PC-3 (cell line): ENCODE results near the gene BFSP2. TPM values are rescaled to one million over a fixed set of nuclear protein-coding genes. Genes with fewer than 3 reads are reported as not detected.
A peak's percentile ranks its signal among the peaks of the same experiment; 100 is the strongest.

ENCODE experiments used
- ATAC-seq: fragments of 200-7000 bp; cut with Tn5 transposase; 2 replicates; pipeline ENCODE4 v1.9.1; 2020; ENCODE audit warnings: mild to moderate bottlenecking, moderate library complexity
- BruUV-seq: library from RNA; stranded (reverse); fragments of 400-500 nt; replicated peaks from 2 replicates; lab custom pipeline; 2021; lab: Mats Ljungman, UMichigan
- CTCF ChIA-PET: fragments of 300-600 bp; sonication (Branson Sonifier 250); formaldehyde crosslinking; loops from one replicate; lab custom pipeline; 2022; ENCODE audit warnings: antibody characterized with exemption; lab: Charles Lee
- POLR2A ChIA-PET: fragments of 300-600 bp; sonication (Branson Sonifier 250); formaldehyde crosslinking; loops from one replicate; lab custom pipeline; 2022; ENCODE audit warnings: antibody characterized with exemption; ENCODE audit not compliant: unreplicated experiment; lab: Charles Lee
- DNase-seq: peaks from one replicate; pipeline ENCODE4 v3.0.0-alpha.2; 2015
- H2AFZ ChIP-seq: fragments of 300-600 bp; sonication (generic); 2 replicates; pipeline ENCODE4 v1.6.0; 2016; ENCODE audit warnings: antibody characterized with exemption, low read length
- H3F3A ChIP-seq: fragments of 300-600 bp; sonication (generic); one replicate; pipeline ENCODE4 v1.6.0; 2017; ENCODE audit warnings: antibody characterized with exemption, low read length, control low read depth, mild to moderate bottlenecking; ENCODE audit not compliant: unreplicated experiment
- H3K27ac ChIP-seq: fragments of 300-600 bp; sonication (generic); 2 replicates; pipeline ENCODE4 v1.5.1; 2016; ENCODE audit warnings: mild to moderate bottlenecking, low read length
- H3K27me3 ChIP-seq: fragments of 300-600 bp; sonication (generic); 2 replicates; pipeline ENCODE4 v1.6.1; 2016; ENCODE audit warnings: low read length, mixed read lengths
- H3K36me3 ChIP-seq: fragments of 300-600 bp; sonication (generic); 2 replicates; pipeline ENCODE4 v1.6.1; 2016; ENCODE audit warnings: low read depth, mixed run types, low read length, mixed read lengths
- H3K4me1 ChIP-seq: fragments of 300-600 bp; sonication (generic); 2 replicates; pipeline ENCODE4 v1.5.1; 2016; ENCODE audit warnings: low read length; ENCODE audit not compliant: insufficient read depth
- H3K4me2 ChIP-seq: fragments of 300-600 bp; sonication (generic); 2 replicates; pipeline ENCODE4 v1.6.0; 2016; ENCODE audit warnings: low read length
- H3K4me3 ChIP-seq: fragments of 300-600 bp; sonication (generic); 2 replicates; pipeline ENCODE4 v1.5.1; 2016; ENCODE audit warnings: mild to moderate bottlenecking, low read length, mixed read lengths
- H3K79me2 ChIP-seq: fragments of 300-600 bp; sonication (generic); 2 replicates; pipeline ENCODE4 v1.6.1; 2017; ENCODE audit warnings: low read length, mixed read lengths
- H3K9ac ChIP-seq: fragments of 300-600 bp; sonication (generic); 2 replicates; pipeline ENCODE4 v1.6.0; 2016; ENCODE audit warnings: mild to moderate bottlenecking, low read length
- H3K9me2 ChIP-seq: fragments of 300-600 bp; sonication (generic); replicated peaks from 2 replicates; pipeline ENCODE4 v1.6.1; 2016; ENCODE audit warnings: mixed run types, low read length, mixed read lengths
- H3K9me3 ChIP-seq: fragments of 300-600 bp; sonication (generic); 2 replicates; pipeline ENCODE4 v1.6.1; 2016; ENCODE audit warnings: low read length, mixed read lengths
- H4K20me1 ChIP-seq: fragments of 300-600 bp; sonication (generic); 2 replicates; pipeline ENCODE4 v1.6.1; 2016; ENCODE audit warnings: low read length, mixed read lengths
- CTCF ChIP-seq: fragments of 300-600 bp; sonication (generic); conservative IDR thresholded peaks from 2 replicates; pipeline ENCODE4 v1.5.1; 2017; ENCODE audit warnings: antibody characterized with exemption, low read depth, mild to moderate bottlenecking, low read length
- EZH2 ChIP-seq: fragments of 300-600 bp; sonication (generic); IDR thresholded peaks from one replicate; pipeline ENCODE4 v1.6.1; 2017; ENCODE audit warnings: antibody characterized with exemption, mild to moderate bottlenecking, low read length; ENCODE audit not compliant: unreplicated experiment
- EZH2phosphoT487 ChIP-seq: fragments of 300-600 bp; sonication (generic); IDR thresholded peaks from 2 replicates; pipeline ENCODE4 v1.6.1; 2018; ENCODE audit warnings: mild to moderate bottlenecking, antibody characterized with exemption, low read length, borderline replicate concordance
- intact Hi-C: fragments of 100-400 bp; cut with micrococcal nuclease; formaldehyde crosslinking; loops from 2 replicates; pipeline ENCODE4 v1.9.0; 2023
- total RNA-seq: library from RNA; depleted of rRNA; stranded (reverse); fragments of >200 nt; gene quantifications from 2 replicates; pipeline ENCODE4 v1.2.3, GENCODE V29; 2014

Gene BFSP2
- total RNA-seq, 1 experiment from 2014 or later = not detected

GRCh38 chr3:133383741-133384140 lies 16.1 kb upstream of the BFSP2 start:
- no peaks in the 10 kb centered on the region for H3K36me3 ChIP-seq
- no peaks in the 10 kb centered on the region for H3K79me2 ChIP-seq
- H4K20me1 ChIP-seq = no peaks in the 10 kb centered on the region
- ATAC-seq (no peak), DNase-seq (no peak)
- intact Hi-C loops = loop anchor here (1.0 kb wide), 3 partner anchors 40 to 652 kb away; no protein-coding TSS in a partner anchor
- TF ChIP-seq EZH2 = no peak
- TF ChIP-seq CTCF = no peak
- no peak for TF ChIP-seq EZH2phosphoT487
- POLR2A ChIA-PET = no interaction called here
- peaks cover 23% of the 10 kb centered on the region for H3K27me3 ChIP-seq
- H3K4me1 ChIP-seq = peaks cover 11% of the 10 kb centered on the region; the same call in 1 of the 2 replicates
- no TSS peak for BruUV-seq
- H2AFZ ChIP-seq = no peak overlapping the region
- H3K4me2 ChIP-seq = no peak overlapping the region
- H3K9me3 ChIP-seq = no peaks in the 10 kb centered on the region
- H3F3A ChIP-seq = no peaks in the 10 kb centered on the region
- CTCF ChIA-PET = interaction anchor here (0.9 kb wide), 1 partner anchor 342 kb away, joined by 4 read pairs; no protein-coding TSS in a partner anchor
- no peaks in the 10 kb centered on the region for H3K9me2 ChIP-seq
- no peak overlapping the region for H3K9ac ChIP-seq
- H3K27ac ChIP-seq = no peak overlapping the region
- H3K4me3 ChIP-seq = no peak overlapping the region

GRCh38 chr3:133384331-133385027 lies 15.4 kb upstream of the BFSP2 start:
- ChIA-PET CTCF (no interaction called here), POLR2A (no interaction called here)
- Histone ChIP-seq H3K27ac (no peak overlapping the region), H4K20me1 (no peaks in the 10 kb centered on the region), H3K4me3 (no peak overlapping the region), H3K9me2 (no peaks in the 10 kb centered on the region), H3F3A (no peaks in the 10 kb centered on the region), H3K36me3 (no peaks in the 10 kb centered on the region), H3K9me3 (no peaks in the 10 kb centered on the region), H2AFZ (no peak overlapping the region), H3K4me2 (no peak overlapping the region; the same call in 1 of the 2 replicates), H3K79me2 (no peaks in the 10 kb centered on the region), H3K4me1 (peaks cover 11% of the 10 kb centered on the region; the same call in 1 of the 2 replicates), H3K9ac (no peak overlapping the region), H3K27me3 (peaks cover 23% of the 10 kb centered on the region)
- ATAC-seq (peak; percentile 84), DNase-seq (peak; percentile 69)
- BruUV-seq = no TSS peak
- intact Hi-C loops = loop anchor here (1.0 kb wide), 3 partner anchors 39 to 653 kb away; no protein-coding TSS in a partner anchor
- TF ChIP-seq CTCF (peak; percentile 87), EZH2phosphoT487 (no peak), EZH2 (no peak)

- BruUV-seq = no TSS peak
These were observed 13.0 kb upstream of the BFSP2 start for GRCh38 chr3:133386876-133387275.

More at GRCh38 chr3:133386876-133387275, 13.0 kb upstream of the BFSP2 start:
- H3K4me1 ChIP-seq = peaks cover 11% of the 10 kb centered on the region; the same call in 1 of the 2 replicates
- no peaks in the 10 kb centered on the region for H4K20me1 ChIP-seq
- H3F3A ChIP-seq = no peaks in the 10 kb centered on the region
- H3K27ac ChIP-seq = no peak overlapping the region
- DNase-seq (no peak), ATAC-seq (no peak)
- POLR2A ChIA-PET = no interaction called here
- H3K79me2 ChIP-seq = no peaks in the 10 kb centered on the region
- H3K4me3 ChIP-seq = no peak overlapping the region
- CTCF ChIA-PET = no interaction called here
- H3K9me2 ChIP-seq = no peaks in the 10 kb centered on the region
- H3K9ac ChIP-seq = no peak overlapping the region
- no peak overlapping the region for H2AFZ ChIP-seq
- H3K36me3 ChIP-seq = no peaks in the 10 kb centered on the region
- intact Hi-C loops = no loop called here
- no peak overlapping the region for H3K4me2 ChIP-seq
- H3K27me3 ChIP-seq = peaks cover 1% of the 10 kb centered on the region
- no peak for TF ChIP-seq EZH2phosphoT487
- no peak for TF ChIP-seq CTCF
- TF ChIP-seq EZH2 = no peak
- H3K9me3 ChIP-seq = no peaks in the 10 kb centered on the region
